ENCODE data around the gene BID. TPM values are rescaled to one million over a fixed set of nuclear protein-coding genes. Genes with fewer than 3 reads are reported as not detected.
A peak's percentile ranks its signal among the peaks of the same experiment; 100 is the strongest.

BID gene
- total and polyA plus RNA-seq, 10 of the 15 experiments (the other 5 are each of a cell fraction or from before 2014, with no cell fraction given): 7.9 to 241 (median 136) TPM

DNA sequence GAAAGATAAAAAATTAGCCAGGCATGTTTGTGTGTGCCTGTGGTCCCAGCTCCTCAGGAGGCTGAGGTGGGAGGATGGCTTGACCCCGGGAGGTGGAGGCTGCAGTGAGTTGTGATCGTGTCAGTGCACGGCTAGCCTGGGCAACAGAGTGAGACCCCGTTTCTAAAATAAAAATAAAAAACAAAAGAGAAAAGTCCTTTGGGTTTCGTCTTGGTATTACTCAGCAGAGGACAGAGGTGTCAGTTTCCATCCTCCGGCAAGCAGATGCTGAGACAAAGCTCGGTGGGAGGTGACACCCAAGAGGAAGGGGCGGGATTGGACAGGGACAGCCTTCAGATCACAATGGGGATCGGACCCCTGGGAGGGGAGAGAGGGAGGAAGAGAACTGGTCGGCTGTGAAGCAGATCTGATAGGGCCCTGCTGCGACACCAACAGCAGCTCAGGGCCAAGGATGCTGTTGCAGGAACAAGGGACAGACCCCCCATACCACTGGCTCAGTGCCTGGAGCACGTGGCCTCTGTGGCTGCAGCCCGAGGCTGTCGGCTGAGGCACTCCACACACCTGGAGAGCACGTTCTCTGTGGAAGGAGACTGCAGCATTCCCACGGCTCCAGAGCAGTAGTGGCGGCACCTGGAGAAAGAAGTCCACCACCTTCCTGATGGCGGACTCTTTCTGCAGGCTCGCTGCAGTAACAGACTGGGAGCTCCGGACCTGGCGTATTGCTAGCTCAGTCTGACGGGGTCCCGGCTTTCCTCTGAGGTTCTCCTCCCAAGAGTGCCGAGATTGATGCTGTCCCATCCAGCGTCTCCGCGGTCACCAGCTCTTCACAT is 5.2 kb upstream of the BID start (continued):
- TF ChIP-seq, protein P1, sequence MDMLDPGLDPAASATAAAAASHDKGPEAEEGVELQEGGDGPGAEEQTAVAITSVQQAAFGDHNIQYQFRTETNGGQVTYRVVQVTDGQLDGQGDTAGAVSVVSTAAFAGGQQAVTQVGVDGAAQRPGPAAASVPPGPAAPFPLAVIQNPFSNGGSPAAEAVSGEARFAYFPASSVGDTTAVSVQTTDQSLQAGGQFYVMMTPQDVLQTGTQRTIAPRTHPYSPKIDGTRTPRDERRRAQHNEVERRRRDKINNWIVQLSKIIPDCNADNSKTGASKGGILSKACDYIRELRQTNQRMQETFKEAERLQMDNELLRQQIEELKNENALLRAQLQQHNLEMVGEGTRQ (IDR thresholded peaks at IDR 0.05; ENCODE audit: borderline replicate concordance, low read depth, low read length): peak; percentile 43; the same call in 1 of the 2 replicates
- TF ChIP-seq MTA2 (IDR thresholded peaks at IDR 0.05; ENCODE audit: low read depth): peak; percentile 63
- TF ChIP-seq, protein P2, sequence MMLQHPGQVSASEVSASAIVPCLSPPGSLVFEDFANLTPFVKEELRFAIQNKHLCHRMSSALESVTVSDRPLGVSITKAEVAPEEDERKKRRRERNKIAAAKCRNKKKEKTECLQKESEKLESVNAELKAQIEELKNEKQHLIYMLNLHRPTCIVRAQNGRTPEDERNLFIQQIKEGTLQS (IDR thresholded peaks at IDR 0.05; ENCODE audit: borderline replicate concordance, extremely low read depth, low read depth, low read length): no peak
- TF ChIP-seq LARP7 (IDR thresholded peaks at IDR 0.05): no peak; the same call in 1 of the 2 replicates
- 0 out of 2 replicates have a peak, but pooled peaks have one; percentile 21 for TF ChIP-seq TCF12 (IDR thresholded peaks at IDR 0.05; ENCODE audit: low read depth, low read length)
- TF ChIP-seq, protein P3, sequence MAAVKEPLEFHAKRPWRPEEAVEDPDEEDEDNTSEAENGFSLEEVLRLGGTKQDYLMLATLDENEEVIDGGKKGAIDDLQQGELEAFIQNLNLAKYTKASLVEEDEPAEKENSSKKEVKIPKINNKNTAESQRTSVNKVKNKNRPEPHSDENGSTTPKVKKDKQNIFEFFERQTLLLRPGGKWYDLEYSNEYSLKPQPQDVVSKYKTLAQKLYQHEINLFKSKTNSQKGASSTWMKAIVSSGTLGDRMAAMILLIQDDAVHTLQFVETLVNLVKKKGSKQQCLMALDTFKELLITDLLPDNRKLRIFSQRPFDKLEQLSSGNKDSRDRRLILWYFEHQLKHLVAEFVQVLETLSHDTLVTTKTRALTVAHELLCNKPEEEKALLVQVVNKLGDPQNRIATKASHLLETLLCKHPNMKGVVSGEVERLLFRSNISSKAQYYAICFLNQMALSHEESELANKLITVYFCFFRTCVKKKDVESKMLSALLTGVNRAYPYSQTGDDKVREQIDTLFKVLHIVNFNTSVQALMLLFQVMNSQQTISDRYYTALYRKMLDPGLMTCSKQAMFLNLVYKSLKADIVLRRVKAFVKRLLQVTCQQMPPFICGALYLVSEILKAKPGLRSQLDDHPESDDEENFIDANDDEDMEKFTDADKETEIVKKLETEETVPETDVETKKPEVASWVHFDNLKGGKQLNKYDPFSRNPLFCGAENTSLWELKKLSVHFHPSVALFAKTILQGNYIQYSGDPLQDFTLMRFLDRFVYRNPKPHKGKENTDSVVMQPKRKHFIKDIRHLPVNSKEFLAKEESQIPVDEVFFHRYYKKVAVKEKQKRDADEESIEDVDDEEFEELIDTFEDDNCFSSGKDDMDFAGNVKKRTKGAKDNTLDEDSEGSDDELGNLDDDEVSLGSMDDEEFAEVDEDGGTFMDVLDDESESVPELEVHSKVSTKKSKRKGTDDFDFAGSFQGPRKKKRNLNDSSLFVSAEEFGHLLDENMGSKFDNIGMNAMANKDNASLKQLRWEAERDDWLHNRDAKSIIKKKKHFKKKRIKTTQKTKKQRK (IDR thresholded peaks at IDR 0.05; ENCODE audit: low read depth, low read length): no peak
- no peak for TF ChIP-seq TCF3 (IDR thresholded peaks at IDR 0.05; ENCODE audit: borderline replicate concordance, insufficient read depth, low read depth, low read length)
- TF ChIP-seq BMI1 (IDR thresholded peaks at IDR 0.05; ENCODE audit: borderline replicate concordance): peak; percentile 31; the same call in 1 of the 2 replicates
- no peak for TF ChIP-seq RBBP5 (conservative IDR thresholded peaks at IDR 0.05)
- TF ChIP-seq, protein P4, sequence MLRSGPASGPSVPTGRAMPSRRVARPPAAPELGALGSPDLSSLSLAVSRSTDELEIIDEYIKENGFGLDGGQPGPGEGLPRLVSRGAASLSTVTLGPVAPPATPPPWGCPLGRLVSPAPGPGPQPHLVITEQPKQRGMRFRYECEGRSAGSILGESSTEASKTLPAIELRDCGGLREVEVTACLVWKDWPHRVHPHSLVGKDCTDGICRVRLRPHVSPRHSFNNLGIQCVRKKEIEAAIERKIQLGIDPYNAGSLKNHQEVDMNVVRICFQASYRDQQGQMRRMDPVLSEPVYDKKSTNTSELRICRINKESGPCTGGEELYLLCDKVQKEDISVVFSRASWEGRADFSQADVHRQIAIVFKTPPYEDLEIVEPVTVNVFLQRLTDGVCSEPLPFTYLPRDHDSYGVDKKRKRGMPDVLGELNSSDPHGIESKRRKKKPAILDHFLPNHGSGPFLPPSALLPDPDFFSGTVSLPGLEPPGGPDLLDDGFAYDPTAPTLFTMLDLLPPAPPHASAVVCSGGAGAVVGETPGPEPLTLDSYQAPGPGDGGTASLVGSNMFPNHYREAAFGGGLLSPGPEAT (IDR thresholded peaks at IDR 0.05; ENCODE audit: low read depth): peak; percentile 77; the same call in 1 of the 2 replicates
- TF ChIP-seq, protein P5, sequence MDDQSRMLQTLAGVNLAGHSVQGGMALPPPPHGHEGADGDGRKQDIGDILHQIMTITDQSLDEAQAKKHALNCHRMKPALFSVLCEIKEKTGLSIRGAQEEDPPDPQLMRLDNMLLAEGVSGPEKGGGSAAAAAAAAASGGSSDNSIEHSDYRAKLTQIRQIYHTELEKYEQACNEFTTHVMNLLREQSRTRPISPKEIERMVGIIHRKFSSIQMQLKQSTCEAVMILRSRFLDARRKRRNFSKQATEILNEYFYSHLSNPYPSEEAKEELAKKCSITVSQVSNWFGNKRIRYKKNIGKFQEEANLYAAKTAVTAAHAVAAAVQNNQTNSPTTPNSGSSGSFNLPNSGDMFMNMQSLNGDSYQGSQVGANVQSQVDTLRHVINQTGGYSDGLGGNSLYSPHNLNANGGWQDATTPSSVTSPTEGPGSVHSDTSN (IDR thresholded peaks at IDR 0.05; ENCODE audit: insufficient replicate concordance, low read depth, low read length): no peak
- TF ChIP-seq, protein P6, sequence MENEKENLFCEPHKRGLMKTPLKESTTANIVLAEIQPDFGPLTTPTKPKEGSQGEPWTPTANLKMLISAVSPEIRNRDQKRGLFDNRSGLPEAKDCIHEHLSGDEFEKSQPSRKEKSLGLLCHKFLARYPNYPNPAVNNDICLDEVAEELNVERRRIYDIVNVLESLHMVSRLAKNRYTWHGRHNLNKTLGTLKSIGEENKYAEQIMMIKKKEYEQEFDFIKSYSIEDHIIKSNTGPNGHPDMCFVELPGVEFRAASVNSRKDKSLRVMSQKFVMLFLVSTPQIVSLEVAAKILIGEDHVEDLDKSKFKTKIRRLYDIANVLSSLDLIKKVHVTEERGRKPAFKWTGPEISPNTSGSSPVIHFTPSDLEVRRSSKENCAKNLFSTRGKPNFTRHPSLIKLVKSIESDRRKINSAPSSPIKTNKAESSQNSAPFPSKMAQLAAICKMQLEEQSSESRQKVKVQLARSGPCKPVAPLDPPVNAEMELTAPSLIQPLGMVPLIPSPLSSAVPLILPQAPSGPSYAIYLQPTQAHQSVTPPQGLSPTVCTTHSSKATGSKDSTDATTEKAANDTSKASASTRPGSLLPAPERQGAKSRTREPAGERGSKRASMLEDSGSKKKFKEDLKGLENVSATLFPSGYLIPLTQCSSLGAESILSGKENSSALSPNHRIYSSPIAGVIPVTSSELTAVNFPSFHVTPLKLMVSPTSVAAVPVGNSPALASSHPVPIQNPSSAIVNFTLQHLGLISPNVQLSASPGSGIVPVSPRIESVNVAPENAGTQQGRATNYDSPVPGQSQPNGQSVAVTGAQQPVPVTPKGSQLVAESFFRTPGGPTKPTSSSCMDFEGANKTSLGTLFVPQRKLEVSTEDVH (IDR thresholded peaks at IDR 0.05; ENCODE audit: low read depth, partially characterized antibody): no peak
- peak in 1 of 2 experiments; percentile 56; a peak in 1 of 3 replicates for TF ChIP-seq EGR1 (IDR thresholded peaks at IDR 0.05; ENCODE audit: borderline replicate concordance in 1 of 2, low read depth in 2 of 2, low read length in 2 of 2)
- peak; percentile 30 for TF ChIP-seq BACH1 (IDR thresholded peaks at IDR 0.05; ENCODE audit: borderline replicate concordance)

All from GM12878 (cell line).